Stimulated activated naive B cell treated with anti-CD40 and anti-IgM and Interleukin-4, amounts not matched to agents 10 μg/mL and 1 μg/mL and 100 μg/mL, for 72 hours (primary cell): ENCODE results near the gene USP2.

Experiments used
- ATAC-seq, 2 donors: fragments of 150-1000 bp; cut with Tn5 transposase; replicated peaks; 2 replicates each; pipeline ENCODE4 v1.10.0; 2021; ENCODE audit warnings: moderate library complexity in 1 of 2
- DNase-seq: peaks from one replicate; pipeline ENCODE4 v3.0.0; 2021
- H3K27ac Mint-ChIP-seq: one replicate; pipeline ENCODE4 v1.8.0; 2022; ENCODE audit warnings: mild to moderate bottlenecking, mixed read lengths
- H3K27me3 Mint-ChIP-seq, 2 donors: one replicate each; pipeline ENCODE4 v1.8.0; 2022; ENCODE audit warnings: mixed read lengths in 2 of 2
- H3K36me3 Mint-ChIP-seq, 2 donors: one replicate each; pipeline ENCODE4 v1.8.0; 2022; ENCODE audit warnings: mixed read lengths in 2 of 2, mild to moderate bottlenecking in 1 of 2
- H3K4me1 Mint-ChIP-seq, 2 donors: one replicate each; pipeline ENCODE4 v1.8.0; 2022; ENCODE audit warnings: mixed read lengths in 2 of 2, mild to moderate bottlenecking in 1 of 2
- H3K4me3 Mint-ChIP-seq, 2 donors: one replicate each; pipeline ENCODE4 v1.8.0; 2022; ENCODE audit warnings: mild to moderate bottlenecking in 2 of 2, mixed read lengths in 2 of 2, moderate library complexity in 1 of 2
- H3K9me3 Mint-ChIP-seq, 2 donors: one replicate each; pipeline ENCODE4 v1.8.0; 2022; ENCODE audit warnings: mixed read lengths in 2 of 2, mild to moderate bottlenecking in 1 of 2

The USP2 gene

GRCh38 chr11:119381181-119381988 is at the start of gene USP2:
Gene USP2 (minus strand): TSS chr11:119381690. CDS start chr11:119373480, 8,210 bp downstream.
- Mint-ChIP-seq H3K9me3 (no peaks in the 10 kb centered on the region), H3K27ac (no peak within 1 kb of the TSS), H3K4me1 (peaks cover 0 to 8% of the 10 kb centered on the region in 2 donors), H3K27me3 (peaks cover 0 to 6% of the 10 kb centered on the region in 2 donors), H3K36me3 (no peaks in the 10 kb centered on the region), H3K4me3 (no peak within 1 kb of the TSS)
- DNase-seq (peak; percentile 92), ATAC-seq (peak; percentile 100)

- Mint-ChIP-seq H3K27me3 (peaks cover 60 to 71% of the 10 kb centered on the region in 2 donors), H3K4me3 (no peak overlapping the region), H3K36me3 (no peaks in the 10 kb centered on the region), H3K4me1 (peaks cover 6 to 9% of the 10 kb centered on the region in 2 donors), H3K9me3 (no peaks in the 10 kb centered on the region), H3K27ac (no peak overlapping the region)
- DNase-seq (no peak), ATAC-seq (no peak)
These were observed 45.8 kb upstream of the USP2 start for GRCh38 chr11:119427279-119427678.

GRCh38 chr11:119426142-119426541 is 44.7 kb upstream of the USP2 start:
- H3K4me3 Mint-ChIP-seq, result no peak overlapping the region
- ATAC-seq, result no peak

GRCh38 chr11:119424775-119425174 is 43.3 kb upstream of the USP2 start:
- H3K9me3 Mint-ChIP-seq, result no peaks in the 10 kb centered on the region
- no peaks in the 10 kb centered on the region for H3K36me3 Mint-ChIP-seq
- H3K4me1 Mint-ChIP-seq, result peaks cover 12 to 15% of the 10 kb centered on the region in 2 donors
- no peak overlapping the region for H3K4me3 Mint-ChIP-seq
- peaks cover 53 to 68% of the 10 kb centered on the region in 2 donors for H3K27me3 Mint-ChIP-seq
- peak overlapping the region; percentile 10 for H3K27ac Mint-ChIP-seq
- no peak for ATAC-seq
- DNase-seq, result no peak

More at GRCh38 chr11:119426142-119426541, 44.7 kb upstream of the USP2 start:
- Mint-ChIP-seq H3K4me1 (peaks cover 12 to 15% of the 10 kb centered on the region in 2 donors), H3K27me3 (peaks cover 54 to 69% of the 10 kb centered on the region in 2 donors), H3K9me3 (no peaks in the 10 kb centered on the region), H3K36me3 (no peaks in the 10 kb centered on the region), H3K27ac (no peak overlapping the region)
- no peak for DNase-seq

- Mint-ChIP-seq H3K27me3 (peaks cover 52 to 68% of the 10 kb centered on the region in 2 donors), H3K4me3 (no peak overlapping the region), H3K27ac (no peak overlapping the region), H3K36me3 (no peaks in the 10 kb centered on the region), H3K4me1 (peaks cover 12 to 15% of the 10 kb centered on the region in 2 donors), H3K9me3 (no peaks in the 10 kb centered on the region)
- ATAC-seq (no peak), DNase-seq (no peak)
These were observed 42.8 kb upstream of the USP2 start for GRCh38 chr11:119424276-119424675.

GRCh38 chr11:119423509-119424254 is 42.2 kb upstream of the USP2 start:
- DNase-seq (no peak), ATAC-seq (no peak)
- Mint-ChIP-seq H3K4me3 (peak overlapping the region in 1 of 2 donors; percentile 31), H3K27me3 (peaks cover 58 to 72% of the 10 kb centered on the region in 2 donors), H3K4me1 (peaks cover 12 to 15% of the 10 kb centered on the region in 2 donors), H3K9me3 (no peaks in the 10 kb centered on the region), H3K27ac (no peak overlapping the region), H3K36me3 (no peaks in the 10 kb centered on the region)

- H3K4me3 Mint-ChIP-seq, result peak within 1 kb of the TSS; percentile 37 to 49
- DNase-seq (no peak), ATAC-seq (peak in 1 of 2 donors; percentile 9)
- H3K27ac Mint-ChIP-seq, result no peak within 1 kb of the TSS
- no peaks in the 10 kb centered on the region for H3K9me3 Mint-ChIP-seq
- peaks cover 12 to 15% of the 10 kb centered on the region in 2 donors for H3K4me1 Mint-ChIP-seq
- no peaks in the 10 kb centered on the region for H3K36me3 Mint-ChIP-seq
- peaks cover 56 to 74% of the 10 kb centered on the region in 2 donors for H3K27me3 Mint-ChIP-seq
These were observed 41.5 kb upstream of the USP2 start, which contains the start of gene THY1 for GRCh38 chr11:119422809-119423508. Gene THY1 (minus strand): TSS chr11:119423172. CDS start chr11:119420905, 2,267 bp downstream.

GRCh38 chr11:119421941-119422808 is 40.7 kb upstream of the USP2 start:
- Mint-ChIP-seq H3K9me3 (no peaks in the 10 kb centered on the region), H3K27ac (no peak overlapping the region), H3K4me1 (peaks cover 12 to 15% of the 10 kb centered on the region in 2 donors), H3K27me3 (peaks cover 61 to 78% of the 10 kb centered on the region in 2 donors), H3K4me3 (peak overlapping the region; percentile 37 to 49), H3K36me3 (no peaks in the 10 kb centered on the region)
- peak; percentile 38 to 47 for ATAC-seq
- DNase-seq, result no peak

- no peaks in the 10 kb centered on the region for H3K9me3 Mint-ChIP-seq
- H3K36me3 Mint-ChIP-seq, result no peaks in the 10 kb centered on the region
- no peak overlapping the region for H3K27ac Mint-ChIP-seq
- no peak overlapping the region for H3K4me3 Mint-ChIP-seq
- H3K4me1 Mint-ChIP-seq, result peaks cover 12 to 15% of the 10 kb centered on the region in 2 donors
- ATAC-seq, result no peak
- peaks cover 61 to 81% of the 10 kb centered on the region in 2 donors for H3K27me3 Mint-ChIP-seq
- no peak for DNase-seq
These were observed 39.9 kb upstream of the USP2 start for GRCh38 chr11:119421351-119421750.

GRCh38 chr11:119420631-119421030 is 39.1 kb upstream of the USP2 start:
- ATAC-seq (no peak), DNase-seq (no peak)
- Mint-ChIP-seq H3K27ac (no peak overlapping the region), H3K36me3 (peaks cover 0 to 1% of the 10 kb centered on the region in 2 donors), H3K9me3 (no peaks in the 10 kb centered on the region), H3K27me3 (peaks cover 64 to 75% of the 10 kb centered on the region in 2 donors), H3K4me3 (no peak overlapping the region), H3K4me1 (peaks cover 12 to 15% of the 10 kb centered on the region in 2 donors)

- H3K36me3 Mint-ChIP-seq, result peaks cover 0 to 5% of the 10 kb centered on the region in 2 donors
- no peak overlapping the region for H3K27ac Mint-ChIP-seq
- DNase-seq, result no peak
- H3K9me3 Mint-ChIP-seq, result no peaks in the 10 kb centered on the region
- peaks cover 12 to 15% of the 10 kb centered on the region in 2 donors for H3K4me1 Mint-ChIP-seq
- ATAC-seq, result no peak
- H3K4me3 Mint-ChIP-seq, result no peak overlapping the region
- H3K27me3 Mint-ChIP-seq, result peaks cover 63 to 71% of the 10 kb centered on the region in 2 donors
These were observed 38.5 kb upstream of the USP2 start for GRCh38 chr11:119419834-119420492.

- peaks cover 59 to 64% of the 10 kb centered on the region in 2 donors for H3K27me3 Mint-ChIP-seq
- no peak overlapping the region for H3K27ac Mint-ChIP-seq
These were observed 37.8 kb upstream of the USP2 start for GRCh38 chr11:119419246-119419645.

GRCh38 chr11:119418759-119419158 is 37.3 kb upstream of the USP2 start:
- ATAC-seq (no peak), DNase-seq (no peak)
- Mint-ChIP-seq H3K27ac (no peak overlapping the region), H3K4me1 (peaks cover 12 to 15% of the 10 kb centered on the region in 2 donors), H3K36me3 (peaks cover 0 to 9% of the 10 kb centered on the region in 2 donors), H3K4me3 (no peak overlapping the region), H3K27me3 (peaks cover 55 to 59% of the 10 kb centered on the region in 2 donors), H3K9me3 (peaks cover 3% of the 10 kb centered on the region in 2 donors)

More at GRCh38 chr11:119419246-119419645, 37.8 kb upstream of the USP2 start:
- Mint-ChIP-seq H3K4me3 (no peak overlapping the region), H3K36me3 (peaks cover 0 to 9% of the 10 kb centered on the region in 2 donors), H3K4me1 (peaks cover 12 to 15% of the 10 kb centered on the region in 2 donors), H3K9me3 (peaks cover 2 to 3% of the 10 kb centered on the region in 2 donors)
- no peak for ATAC-seq
- no peak for DNase-seq
